ENCODE measurements around the gene IL4.

DNA sequence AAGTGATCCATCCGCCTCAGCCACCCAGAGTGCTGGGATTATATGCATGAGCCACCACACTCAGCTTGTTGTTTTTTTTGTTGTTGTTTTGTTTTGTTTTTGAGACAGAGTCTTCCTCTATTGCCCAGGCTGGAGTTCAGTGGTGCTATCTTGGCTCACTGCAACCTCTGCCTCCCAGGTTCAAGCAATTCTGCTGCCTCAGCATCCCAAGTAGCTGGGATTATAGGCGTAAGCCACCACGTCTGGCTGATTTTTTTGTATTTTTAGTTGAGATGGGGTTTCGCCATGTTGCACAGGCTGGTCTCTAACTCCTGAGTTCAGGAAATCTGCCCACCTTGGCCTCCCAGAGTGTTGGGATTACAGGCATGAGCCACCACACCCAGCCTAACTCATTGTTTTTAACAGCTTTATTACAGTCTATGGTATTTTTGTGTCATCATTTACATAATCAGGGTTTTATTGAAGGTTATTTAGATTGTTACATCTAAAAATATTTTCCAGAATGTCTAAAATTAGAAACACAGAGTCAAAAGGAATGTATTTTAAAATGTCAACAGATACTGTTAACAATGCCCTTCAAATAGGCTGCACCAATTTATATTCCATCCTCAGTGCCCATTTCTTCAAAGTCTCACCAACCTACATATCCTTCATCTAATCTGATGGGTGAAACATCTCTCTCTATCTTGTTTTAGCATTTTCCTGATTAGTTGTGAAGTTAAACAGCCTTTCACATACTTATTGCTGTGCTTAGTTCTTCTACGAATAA is 44.9 kb downstream of the IL4 start:
- TF ChIP-seq POLR2A (IDR thresholded peaks at IDR 0.05; ENCODE audit: low read depth, low read length) (no peak), POLR2AphosphoS5 (IDR thresholded peaks at IDR 0.05; ENCODE audit: low read depth, low read length) (no peak), TAF1 (IDR thresholded peaks at IDR 0.05; ENCODE audit: borderline replicate concordance, low read depth, low read length) (no peak)

All from GM12892 (cell line).